Neural cell (in vitro differentiated cells): Measurements from ENCODE around the gene RGS5. TPM values are rescaled to one million over a fixed set of nuclear protein-coding genes. Genes with fewer than 3 reads are reported as not detected.
"Not testable (repeated sequence)": the region's sequence is repeated elsewhere in the genome, so short reads cannot be mapped to it uniquely, and the experiment has no call there.

Experiments
- H2AFZ ChIP-seq: fragments of 200-600, 300-800 bp; sonication (generic), shearing (Covaris generic); 2 replicates; pipeline ENCODE4 v1.6.0; 2014; ENCODE audit warnings: low read depth, mild to moderate bottlenecking, antibody characterized with exemption, low read length, moderate library complexity
- H3F3A ChIP-seq: fragments of 200-600 bp; shearing (Covaris generic); 2 replicates; pipeline ENCODE4 v1.6.1; 2016; ENCODE audit warnings: mild to moderate bottlenecking, moderate library complexity, mixed read lengths, antibody characterized with exemption, low read length; ENCODE audit not compliant: insufficient read depth, poor library complexity, severe bottlenecking
- H3K27ac ChIP-seq: fragments of 200-600, 300-800 bp; sonication (generic), shearing (Covaris generic); 2 replicates; pipeline ENCODE4 v1.5.1; 2014; ENCODE audit warnings: mild to moderate bottlenecking, low read length, moderate library complexity
- H3K27me3 ChIP-seq: fragments of 300-800, 200-600 bp; sonication (generic), shearing (Covaris generic); 2 replicates; pipeline ENCODE4 v1.6.0; 2014; ENCODE audit warnings: mild to moderate bottlenecking, low read depth, low read length, moderate library complexity; ENCODE audit not compliant: insufficient read depth
- H3K36me3 ChIP-seq: fragments of 300-800, 200-600 bp; sonication (generic), shearing (Covaris generic); 2 replicates; pipeline ENCODE4 v1.5.1; 2014; ENCODE audit warnings: mild to moderate bottlenecking, antibody characterized with exemption, low read length, moderate library complexity; ENCODE audit not compliant: insufficient read depth
- H3K4me2 ChIP-seq: fragments of 300-800, 200-600 bp; sonication (generic), shearing (Covaris generic); 2 replicates; pipeline ENCODE4 v1.6.0; 2014; ENCODE audit warnings: mild to moderate bottlenecking, low read length
- H3K4me3 ChIP-seq: fragments of 300-800, 200-600 bp; sonication (generic), shearing (Covaris generic); 2 replicates; pipeline ENCODE4 v1.5.1; 2014; ENCODE audit warnings: mild to moderate bottlenecking, low read length, moderate library complexity
- H3K79me2 ChIP-seq: fragments of 200-600 bp; shearing (Covaris generic); replicated peaks from 2 replicates; pipeline ENCODE4 v1.6.0; 2014; ENCODE audit warnings: mild to moderate bottlenecking, low read length, moderate library complexity; ENCODE audit not compliant: insufficient read depth
- H3K9ac ChIP-seq: fragments of 300-800, 200-600 bp; sonication (generic), shearing (Covaris generic); 2 replicates; pipeline ENCODE4 v1.6.1; 2016; ENCODE audit warnings: mild to moderate bottlenecking, low read length, mixed read lengths
- H3K9me2 ChIP-seq: fragments of 200-600 bp; shearing (Covaris generic); 2 replicates; pipeline ENCODE4 v1.6.1; 2016; ENCODE audit warnings: mild to moderate bottlenecking, low read length, mixed read lengths; ENCODE audit not compliant: insufficient read depth
- H3K9me3 ChIP-seq: fragments of 200-600, 300-800 bp; sonication (generic), shearing (Covaris generic); 2 replicates; pipeline ENCODE4 v1.6.1; 2016; ENCODE audit warnings: mild to moderate bottlenecking, mixed run types, low read length, moderate library complexity, mixed read lengths
- H4K20me1 ChIP-seq: fragments of 200-600 bp; shearing (Covaris generic); 2 replicates; pipeline ENCODE4 v1.6.1; 2016; ENCODE audit warnings: mild to moderate bottlenecking, mixed run types; ENCODE audit not compliant: insufficient read depth
- EP300 ChIP-seq: fragments of 450-650 bp; conservative IDR thresholded peaks from 2 replicates; pipeline ENCODE4 v1.6.1; 2014; ENCODE audit warnings: antibody characterized with exemption, mild to moderate bottlenecking, moderate library complexity; ENCODE audit not compliant: poor library complexity, severe bottlenecking
- EZH2 ChIP-seq: fragments of 200-600, 300-800 bp; shearing (Covaris generic), sonication (generic); IDR thresholded peaks from 2 replicates; pipeline ENCODE4 v1.6.1; 2014; ENCODE audit warnings: antibody characterized with exemption, low read length, borderline replicate concordance, mild to moderate bottlenecking; ENCODE audit not compliant: insufficient read depth, poor library complexity, severe bottlenecking
- MXI1 ChIP-seq: fragments of 450-650 bp; conservative IDR thresholded peaks from 2 replicates; pipeline ENCODE4 v1.6.1; 2014; ENCODE audit warnings: antibody characterized with exemption, mild to moderate bottlenecking; ENCODE audit not compliant: poor library complexity, severe bottlenecking
- POLR2AphosphoS5 ChIP-seq: IDR thresholded peaks from 2 replicates; pipeline ENCODE4 v1.6.1; 2012
- RAD21 ChIP-seq: fragments of 450-650 bp; conservative IDR thresholded peaks from 2 replicates; pipeline ENCODE4 v1.6.1; 2014; ENCODE audit warnings: antibody characterized with exemption, mild to moderate bottlenecking, moderate library complexity
- SMC3 ChIP-seq: fragments of 450-650 bp; conservative IDR thresholded peaks from 2 replicates; pipeline ENCODE4 v1.6.1; 2014; ENCODE audit warnings: antibody characterized with exemption, mild to moderate bottlenecking, moderate library complexity; ENCODE audit not compliant: poor library complexity
- TAF1 ChIP-seq: IDR thresholded peaks from 2 replicates; pipeline ENCODE4 v1.6.1; 2012; ENCODE audit warnings: low read depth
- polyA plus RNA-seq: library from polyadenylated mRNA; depleted of rRNA; stranded (reverse); fragments of >200 nt; gene quantifications from 2 replicates; pipeline ENCODE4 v1.2.3, GENCODE V29; 2014
- TF ChIP-seq, protein P1 (sequence below): fragments of 450-650 bp; IDR thresholded peaks from 2 replicates; pipeline ENCODE4 v1.5.1; 2014; ENCODE audit warnings: antibody characterized with exemption, mild to moderate bottlenecking, moderate library complexity; ENCODE audit not compliant: poor library complexity, severe bottlenecking
- TF ChIP-seq, protein P2 (sequence below): IDR thresholded peaks from 2 replicates; pipeline ENCODE4 v1.6.1; 2012; ENCODE audit warnings: borderline replicate concordance

RGS5 gene
- polyA plus RNA-seq, 1 donor from 2014 or later: 6.5 TPM

DNA sequence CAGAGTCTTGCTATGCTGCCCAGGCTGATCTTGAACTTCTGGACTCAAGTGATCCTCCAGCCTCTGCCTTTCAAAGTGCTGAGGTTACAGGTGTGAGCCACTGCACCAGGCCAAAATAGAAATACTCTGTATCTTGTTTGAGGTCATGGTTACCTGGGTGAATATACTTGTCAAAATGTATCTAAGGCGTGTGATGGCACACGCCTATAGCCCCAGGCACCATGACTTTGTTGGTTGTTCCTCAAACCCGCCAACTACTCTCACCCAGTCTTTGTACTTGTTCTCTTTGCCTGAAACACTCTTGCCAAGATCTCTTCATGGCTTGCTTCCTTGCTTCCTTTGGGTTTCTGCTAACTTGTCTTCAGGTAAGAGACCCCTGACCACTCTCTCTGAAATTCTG lies 38.0 kb upstream of the RGS5 start:
- no peak overlapping the region for H3K27ac ChIP-seq
- H3F3A ChIP-seq: no peaks in the 10 kb centered on the region
- H3K79me2 ChIP-seq: no peaks in the 10 kb centered on the region
- no peaks in the 10 kb centered on the region for H3K9me3 ChIP-seq
- no peak overlapping the region for H3K9ac ChIP-seq
- no peaks in the 10 kb centered on the region for H3K36me3 ChIP-seq
- H4K20me1 ChIP-seq: no peaks in the 10 kb centered on the region
- H3K4me3 ChIP-seq: no peak overlapping the region
- H2AFZ ChIP-seq: no peak overlapping the region
- H3K27me3 ChIP-seq: no peaks in the 10 kb centered on the region
- H3K9me2 ChIP-seq: no peaks in the 10 kb centered on the region
- no peak for TF ChIP-seq EP300
- TF ChIP-seq POLR2AphosphoS5: no peak
- no peak for TF ChIP-seq SMC3
- TF ChIP-seq RAD21: no peak
- no peak for TF ChIP-seq TAF1
- no peak for TF ChIP-seq MXI1
- TF ChIP-seq, protein P1, sequence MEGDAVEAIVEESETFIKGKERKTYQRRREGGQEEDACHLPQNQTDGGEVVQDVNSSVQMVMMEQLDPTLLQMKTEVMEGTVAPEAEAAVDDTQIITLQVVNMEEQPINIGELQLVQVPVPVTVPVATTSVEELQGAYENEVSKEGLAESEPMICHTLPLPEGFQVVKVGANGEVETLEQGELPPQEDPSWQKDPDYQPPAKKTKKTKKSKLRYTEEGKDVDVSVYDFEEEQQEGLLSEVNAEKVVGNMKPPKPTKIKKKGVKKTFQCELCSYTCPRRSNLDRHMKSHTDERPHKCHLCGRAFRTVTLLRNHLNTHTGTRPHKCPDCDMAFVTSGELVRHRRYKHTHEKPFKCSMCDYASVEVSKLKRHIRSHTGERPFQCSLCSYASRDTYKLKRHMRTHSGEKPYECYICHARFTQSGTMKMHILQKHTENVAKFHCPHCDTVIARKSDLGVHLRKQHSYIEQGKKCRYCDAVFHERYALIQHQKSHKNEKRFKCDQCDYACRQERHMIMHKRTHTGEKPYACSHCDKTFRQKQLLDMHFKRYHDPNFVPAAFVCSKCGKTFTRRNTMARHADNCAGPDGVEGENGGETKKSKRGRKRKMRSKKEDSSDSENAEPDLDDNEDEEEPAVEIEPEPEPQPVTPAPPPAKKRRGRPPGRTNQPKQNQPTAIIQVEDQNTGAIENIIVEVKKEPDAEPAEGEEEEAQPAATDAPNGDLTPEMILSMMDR: no peak
- TF ChIP-seq EZH2: no peak
- TF ChIP-seq, protein P2, sequence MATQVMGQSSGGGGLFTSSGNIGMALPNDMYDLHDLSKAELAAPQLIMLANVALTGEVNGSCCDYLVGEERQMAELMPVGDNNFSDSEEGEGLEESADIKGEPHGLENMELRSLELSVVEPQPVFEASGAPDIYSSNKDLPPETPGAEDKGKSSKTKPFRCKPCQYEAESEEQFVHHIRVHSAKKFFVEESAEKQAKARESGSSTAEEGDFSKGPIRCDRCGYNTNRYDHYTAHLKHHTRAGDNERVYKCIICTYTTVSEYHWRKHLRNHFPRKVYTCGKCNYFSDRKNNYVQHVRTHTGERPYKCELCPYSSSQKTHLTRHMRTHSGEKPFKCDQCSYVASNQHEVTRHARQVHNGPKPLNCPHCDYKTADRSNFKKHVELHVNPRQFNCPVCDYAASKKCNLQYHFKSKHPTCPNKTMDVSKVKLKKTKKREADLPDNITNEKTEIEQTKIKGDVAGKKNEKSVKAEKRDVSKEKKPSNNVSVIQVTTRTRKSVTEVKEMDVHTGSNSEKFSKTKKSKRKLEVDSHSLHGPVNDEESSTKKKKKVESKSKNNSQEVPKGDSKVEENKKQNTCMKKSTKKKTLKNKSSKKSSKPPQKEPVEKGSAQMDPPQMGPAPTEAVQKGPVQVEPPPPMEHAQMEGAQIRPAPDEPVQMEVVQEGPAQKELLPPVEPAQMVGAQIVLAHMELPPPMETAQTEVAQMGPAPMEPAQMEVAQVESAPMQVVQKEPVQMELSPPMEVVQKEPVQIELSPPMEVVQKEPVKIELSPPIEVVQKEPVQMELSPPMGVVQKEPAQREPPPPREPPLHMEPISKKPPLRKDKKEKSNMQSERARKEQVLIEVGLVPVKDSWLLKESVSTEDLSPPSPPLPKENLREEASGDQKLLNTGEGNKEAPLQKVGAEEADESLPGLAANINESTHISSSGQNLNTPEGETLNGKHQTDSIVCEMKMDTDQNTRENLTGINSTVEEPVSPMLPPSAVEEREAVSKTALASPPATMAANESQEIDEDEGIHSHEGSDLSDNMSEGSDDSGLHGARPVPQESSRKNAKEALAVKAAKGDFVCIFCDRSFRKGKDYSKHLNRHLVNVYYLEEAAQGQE: no peak
- no peak overlapping the region for H3K4me2 ChIP-seq

DNA sequence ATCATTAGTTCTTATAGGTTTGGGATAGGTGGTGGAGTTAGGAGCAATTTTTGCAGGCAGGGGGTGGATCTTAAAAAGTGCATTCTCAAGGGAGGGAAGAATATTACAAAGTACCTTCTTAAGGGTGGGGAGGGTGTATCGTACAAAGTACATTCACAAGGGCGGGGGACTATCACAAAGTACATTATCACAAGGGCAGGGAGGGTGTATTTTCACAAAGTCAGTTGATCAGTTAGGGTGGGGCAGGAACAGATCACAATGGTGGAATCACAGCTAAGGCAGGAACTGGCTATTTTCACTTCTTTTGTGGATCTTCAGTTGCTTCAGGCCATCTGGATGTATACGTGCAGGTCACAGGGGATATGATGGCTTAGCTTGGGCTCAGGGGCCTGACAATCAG lies 30.9 kb upstream of the RGS5 start:
- not testable (repeated sequence) for H3K27ac ChIP-seq, H4K20me1 ChIP-seq, H3K9me3 ChIP-seq, H3K4me3 ChIP-seq, H2AFZ ChIP-seq, H3K36me3 ChIP-seq, H3K4me2 ChIP-seq, H3K27me3 ChIP-seq, H3K79me2 ChIP-seq, H3F3A ChIP-seq, H3K9me2 ChIP-seq, H3K9ac ChIP-seq

DNA sequence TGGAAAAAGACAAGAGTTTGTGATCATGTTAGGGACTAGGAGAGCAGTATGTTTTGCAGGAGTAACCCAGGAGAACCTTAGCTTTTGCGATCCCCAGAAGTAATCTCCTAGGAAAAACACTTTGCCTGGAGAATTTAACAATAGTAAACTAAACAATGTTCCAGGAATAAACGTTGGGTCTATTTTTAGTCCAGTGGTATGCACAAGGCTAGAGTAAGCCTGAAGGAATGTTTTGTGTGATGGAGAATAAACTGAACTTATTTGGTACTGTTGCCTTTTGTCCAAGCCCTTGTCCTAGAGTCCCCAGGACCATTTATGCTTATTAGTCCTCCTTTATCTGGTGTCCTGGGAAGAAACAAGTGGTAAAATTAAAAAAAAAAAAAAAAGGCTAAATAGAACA lies 28.7 kb upstream of the RGS5 start:
- H3K27ac ChIP-seq: no peak overlapping the region
- H3F3A ChIP-seq: no peaks in the 10 kb centered on the region
- H2AFZ ChIP-seq: no peak overlapping the region
- H3K27me3 ChIP-seq: no peaks in the 10 kb centered on the region
- H3K9me3 ChIP-seq: no peaks in the 10 kb centered on the region
- H3K4me2 ChIP-seq: no peak overlapping the region
- TF ChIP-seq POLR2AphosphoS5 (no peak), EP300 (no peak), EZH2 (no peak), MXI1 (no peak), TAF1 (no peak), SMC3 (no peak), RAD21 (no peak)
- TF ChIP-seq, protein P2: no peak
- TF ChIP-seq, protein P1: no peak
- H3K4me3 ChIP-seq: no peak overlapping the region
- no peak overlapping the region for H3K9ac ChIP-seq
- no peaks in the 10 kb centered on the region for H3K79me2 ChIP-seq
- H3K9me2 ChIP-seq: no peaks in the 10 kb centered on the region
- H4K20me1 ChIP-seq: no peaks in the 10 kb centered on the region
- H3K36me3 ChIP-seq: no peaks in the 10 kb centered on the region
